Coronary artery (tissue), 2 donors: ENCODE results near the gene ORC3.
"Not testable (repeated sequence)": the region's sequence is repeated elsewhere in the genome, so short reads cannot be mapped to it uniquely, and the experiment has no call there.

ENCODE experiments used
- DNase-seq: peaks from one replicate; pipeline ENCODE4 v3.0.0-alpha.2; 2017; ENCODE audit warnings: low spot score
- H3K27ac ChIP-seq, 2 donors: fragments of 200-600 bp; sonication (generic); one replicate each; pipeline ENCODE4 v1.5.1; 2016 to 2019
- H3K4me3 ChIP-seq: fragments of 200-600 bp; sonication (generic); 2 replicates; pipeline ENCODE4 v1.5.1; 2016; ENCODE audit warnings: mild to moderate bottlenecking, moderate library complexity
- CTCF ChIP-seq: fragments of 200-600 bp; sonication (generic); IDR thresholded peaks from one replicate; pipeline ENCODE4 v1.5.1; 2019; ENCODE audit warnings: antibody characterized with exemption

Gene ORC3

GRCh38 chr6:87687296-87687695, 97.4 kb downstream of the ORC3 start:
- H3K4me3 ChIP-seq, result no peak overlapping the region
- no peak for TF ChIP-seq CTCF
- H3K27ac ChIP-seq, result no peak overlapping the region
- DNase-seq, result no peak

- not testable (repeated sequence) for H3K27ac ChIP-seq, DNase-seq, H3K4me3 ChIP-seq
Measured at GRCh38 chr6:87687893-87688292, 98.0 kb downstream of the ORC3 start.

GRCh38 chr6:87690441-87690840, 100.5 kb downstream of the ORC3 start:
- Histone ChIP-seq H3K4me3 (no peak overlapping the region), H3K27ac (no peak overlapping the region)
- no peak for DNase-seq
- no peak for TF ChIP-seq CTCF

GRCh38 chr6:87692086-87692485, 102.2 kb downstream of the ORC3 start:
- no peak for DNase-seq
- TF ChIP-seq CTCF, result no peak
- no peak overlapping the region for H3K27ac ChIP-seq
- no peak overlapping the region for H3K4me3 ChIP-seq

- H3K4me3 ChIP-seq, H3K27ac ChIP-seq, DNase-seq: not testable (repeated sequence)
Measured at GRCh38 chr6:87696817-87697216, 106.9 kb downstream of the ORC3 start.

- Histone ChIP-seq H3K27ac (peak overlapping the region in 1 of 2 donors; percentile 26), H3K4me3 (peak overlapping the region; percentile 87)
- TF ChIP-seq CTCF, result no peak
Measured at GRCh38 chr6:87697581-87698546, 107.9 kb downstream of the ORC3 start.

GRCh38 chr6:87698547-87699006, 108.6 kb downstream of the ORC3 start:
- Histone ChIP-seq H3K4me3 (peak overlapping the region; percentile 87), H3K27ac (peak overlapping the region in 1 of 2 donors; percentile 20)
- DNase-seq, result no peak
- no peak for TF ChIP-seq CTCF

More at GRCh38 chr6:87697581-87698546, 107.9 kb downstream of the ORC3 start:
- DNase-seq, result no peak

- Histone ChIP-seq H3K4me3 (peak overlapping the region; percentile 87), H3K27ac (peak overlapping the region in 1 of 2 donors; percentile 95)
- no peak for DNase-seq
- no peak for TF ChIP-seq CTCF
Measured at GRCh38 chr6:87699576-87699975, 109.6 kb downstream of the ORC3 start.
